Caco-2 (cell line): ENCODE results near the gene DPH2. TPM values are rescaled to one million over a fixed set of nuclear protein-coding genes. Genes with fewer than 3 reads are reported as not detected.

ENCODE experiments used
- BruUV-seq: library from RNA; stranded (reverse); fragments of 400-500 nt; replicated peaks from 2 replicates; lab custom pipeline; 2021; lab: Mats Ljungman, UMichigan
- CTCF ChIA-PET: fragments of 300-600 bp; sonication (Branson Sonifier 250); formaldehyde crosslinking; loops from one replicate; lab custom pipeline; 2022; ENCODE audit warnings: antibody characterized with exemption; lab: Charles Lee
- POLR2A ChIA-PET: fragments of 300-600 bp; sonication (Branson Sonifier 250); formaldehyde crosslinking; loops from one replicate; lab custom pipeline; 2022; ENCODE audit warnings: antibody characterized with exemption; lab: Charles Lee
- DNase-seq, 2 experiments: peaks; one replicate each; pipeline versions ENCODE4 v3.0.0 to v3.0.0-alpha.2; 2020 to 2022
- H3K27me3 ChIP-seq: replicated peaks from 2 replicates; pipeline ENCODE4 v1.6.0; 2011; ENCODE audit warnings: low read length; ENCODE audit not compliant: control insufficient read depth, insufficient read depth
- H3K36me3 ChIP-seq: 2 replicates; pipeline ENCODE4 v1.5.1; 2011; ENCODE audit warnings: low read length; ENCODE audit not compliant: control insufficient read depth, insufficient read depth
- H3K4me1 ChIP-seq: fragments of 250-450 bp; sonication (Bioruptor Pico); 2 replicates; pipeline ENCODE4 v1.5.1; 2020; ENCODE audit warnings: mild to moderate bottlenecking
- H3K4me3 ChIP-seq: 2 replicates; pipeline ENCODE4 v1.5.1; 2011; ENCODE audit warnings: low read depth, mild to moderate bottlenecking, control low read depth, low read length
- H3K9me3 ChIP-seq: fragments of 250-450 bp; sonication (Bioruptor Pico); 2 replicates; pipeline ENCODE4 v1.5.1; 2020; ENCODE audit warnings: mild to moderate bottlenecking, moderate library complexity
- H3K27ac Mint-ChIP-seq: one replicate; pipeline ENCODE4 v1.8.0; 2022; ENCODE audit warnings: mixed read lengths; ENCODE audit not compliant: unreplicated experiment
- H3K27me3 Mint-ChIP-seq: one replicate; pipeline ENCODE4 v1.8.0; 2022; ENCODE audit warnings: mixed read lengths; ENCODE audit not compliant: insufficient read depth, unreplicated experiment
- H3K36me3 Mint-ChIP-seq: one replicate; pipeline ENCODE4 v1.8.0; 2022; ENCODE audit warnings: mild to moderate bottlenecking, mixed read lengths; ENCODE audit not compliant: insufficient read depth, unreplicated experiment
- H3K4me1 Mint-ChIP-seq: one replicate; pipeline ENCODE4 v1.8.0; 2022; ENCODE audit warnings: low read depth, mixed read lengths; ENCODE audit not compliant: unreplicated experiment
- H3K4me3 Mint-ChIP-seq: one replicate; pipeline ENCODE4 v1.8.0; 2022; ENCODE audit warnings: mild to moderate bottlenecking, moderate library complexity, mixed read lengths; ENCODE audit not compliant: unreplicated experiment
- H3K9me3 Mint-ChIP-seq: one replicate; pipeline ENCODE4 v1.8.0; 2022; ENCODE audit warnings: mixed read lengths; ENCODE audit not compliant: unreplicated experiment
- CTCF ChIP-seq, 2 experiments: fragments of 200-600 bp in 1 of 2; IDR thresholded peaks; 1 replicate in 1 of 2; 2 replicates in 1 of 2; pipeline versions ENCODE4 v1.5.1 to v1.8.0; 2011 to 2022; ENCODE audit warnings: antibody characterized with exemption in 1 of 2, control low read depth in 1 of 2, inconsistent platforms in 1 of 2, low read depth in 1 of 2, low read length in 1 of 2, mild to moderate bottlenecking in 1 of 2, moderate library complexity in 1 of 2; ENCODE audit not compliant: insufficient read depth in 1 of 2, severe bottlenecking in 1 of 2, unreplicated experiment in 1 of 2
- intact Hi-C: fragments of 100-400 bp; cut with micrococcal nuclease; formaldehyde crosslinking; loops from one replicate; pipeline ENCODE4 v1.10.0; 2022; ENCODE audit not compliant: unreplicated experiment
- total RNA-seq: library from RNA; stranded (reverse); gene quantifications from 2 replicates; pipeline ENCODE4 v1.2.3, GENCODE V29; 2022

DPH2 gene
- total RNA-seq, 1 experiment from 2014 or later, result 29.0 TPM

- no peaks in the 10 kb centered on the region for H3K4me1 ChIP-seq
- no peak overlapping the region for H3K4me3 Mint-ChIP-seq
- H3K36me3 ChIP-seq, result no peaks in the 10 kb centered on the region
- H3K27me3 ChIP-seq, result no peaks in the 10 kb centered on the region
- intact Hi-C loops, result no loop called here
- no peaks in the 10 kb centered on the region for H3K27me3 Mint-ChIP-seq
- BruUV-seq, result no TSS peak
- H3K4me3 ChIP-seq, result no peak overlapping the region
- no peak for DNase-seq
- H3K9me3 Mint-ChIP-seq, result no peaks in the 10 kb centered on the region
- no peaks in the 10 kb centered on the region for H3K9me3 ChIP-seq
- POLR2A ChIA-PET, result no interaction called here
- no peak for TF ChIP-seq CTCF (IDR thresholded peaks at IDR 0.05; ENCODE audit: insufficient read depth in 1 of 2, low read depth in 1 of 2, low read length in 1 of 2, severe bottlenecking in 1 of 2, unreplicated experiment in 1 of 2)
- H3K36me3 Mint-ChIP-seq, result peaks cover 27% of the 10 kb centered on the region
- CTCF ChIA-PET, result no interaction called here
- no peak overlapping the region for H3K27ac Mint-ChIP-seq
- no peaks in the 10 kb centered on the region for H3K4me1 Mint-ChIP-seq
These were observed 28.2 kb downstream of the DPH2 start for GRCh38 chr1:43998000-43998378.

- Histone ChIP-seq H3K9me3 (no peaks in the 10 kb centered on the region), H3K36me3 (no peaks in the 10 kb centered on the region), H3K4me3 (no peak overlapping the region), H3K4me1 (no peaks in the 10 kb centered on the region), H3K27me3 (no peaks in the 10 kb centered on the region)
- BruUV-seq, result no TSS peak
- no peak for TF ChIP-seq CTCF (IDR thresholded peaks at IDR 0.05; ENCODE audit: insufficient read depth in 1 of 2, low read depth in 1 of 2, low read length in 1 of 2, severe bottlenecking in 1 of 2, unreplicated experiment in 1 of 2)
- Mint-ChIP-seq H3K4me1 (no peaks in the 10 kb centered on the region), H3K9me3 (no peaks in the 10 kb centered on the region), H3K4me3 (no peak overlapping the region), H3K27me3 (no peaks in the 10 kb centered on the region), H3K27ac (no peak overlapping the region), H3K36me3 (peaks cover 24% of the 10 kb centered on the region)
- CTCF ChIA-PET, result no interaction called here
- no peak for DNase-seq
- intact Hi-C loops, result no loop called here
- POLR2A ChIA-PET, result no interaction called here
These were observed 29.6 kb downstream of the DPH2 start for GRCh38 chr1:43999455-43999854.

GRCh38 chr1:44000122-44000665, 30.4 kb downstream of the DPH2 start:
- BruUV-seq, result no TSS peak
- Histone ChIP-seq H3K4me3 (no peak overlapping the region), H3K9me3 (no peaks in the 10 kb centered on the region), H3K36me3 (no peaks in the 10 kb centered on the region), H3K4me1 (no peaks in the 10 kb centered on the region), H3K27me3 (no peaks in the 10 kb centered on the region)
- no peak for DNase-seq
- no peaks in the 10 kb centered on the region for H3K27me3 Mint-ChIP-seq
- POLR2A ChIA-PET, result no interaction called here
- H3K27ac Mint-ChIP-seq, result no peak overlapping the region
- CTCF ChIA-PET, result no interaction called here
- no peaks in the 10 kb centered on the region for H3K9me3 Mint-ChIP-seq
- intact Hi-C loops, result no loop called here
- TF ChIP-seq CTCF (IDR thresholded peaks at IDR 0.05; ENCODE audit: insufficient read depth in 1 of 2, low read depth in 1 of 2, low read length in 1 of 2, severe bottlenecking in 1 of 2, unreplicated experiment in 1 of 2), result no peak
- H3K4me1 Mint-ChIP-seq, result no peaks in the 10 kb centered on the region
- H3K4me3 Mint-ChIP-seq, result no peak overlapping the region
- peaks cover 31% of the 10 kb centered on the region for H3K36me3 Mint-ChIP-seq
